K562 (cell line): ENCODE data around the gene ZFP36. TPM values are rescaled to one million over a fixed set of nuclear protein-coding genes. Genes with fewer than 3 reads are reported as not detected.
A peak's percentile ranks its signal among the peaks of the same experiment; 100 is the strongest.

Source experiments
- ATF7 ChIP-seq: fragments of 450-650 bp; IDR thresholded peaks from 2 replicates; pipeline ENCODE4 v1.7.1; 2014; ENCODE audit warnings: mild to moderate bottlenecking, moderate library complexity
- BRCA1 ChIP-seq, 2 experiments: fragments of 450-650 bp in 1 of 2; sonication (generic) in 1 of 2; formaldehyde crosslinking in 1 of 2; IDR thresholded peaks; 2 replicates each; pipeline versions ENCODE4 v1.5.0 to v1.6.1; 2017 to 2020; ENCODE audit warnings: mild to moderate bottlenecking in 1 of 2, missing genetic modification reagents in 1 of 2
- CBX2 ChIP-seq: fragments of 200-600 bp; sonication (generic); IDR thresholded peaks from one replicate; pipeline ENCODE4 v1.6.1; 2012; ENCODE audit warnings: mild to moderate bottlenecking, low read length, inconsistent platforms; ENCODE audit not compliant: insufficient read depth, poor library complexity, severe bottlenecking
- E2F5 ChIP-seq: sonication (generic); formaldehyde crosslinking; IDR thresholded peaks from 2 replicates; pipeline ENCODE4 v1.8.0; 2022; ENCODE audit warnings: mild to moderate bottlenecking, missing genetic modification reagents
- EHMT2 ChIP-seq: fragments of 450-650 bp; IDR thresholded peaks from 2 replicates; pipeline ENCODE4 v1.6.1; 2018; ENCODE audit warnings: antibody characterized with exemption
- FOXO4 ChIP-seq: fragments of 450-650 bp; formaldehyde crosslinking; IDR thresholded peaks from 2 replicates; pipeline ENCODE4 v1.4.0; 2020; ENCODE audit warnings: mild to moderate bottlenecking, moderate library complexity
- ID3 ChIP-seq, 2 experiments: fragments of 250-450 bp in 1 of 2; fragments of 450-650 bp in 1 of 2; sonication (Bioruptor Pico) in 1 of 2; IDR thresholded peaks; 2 replicates each; pipeline versions ENCODE4 v1.6.1 to v1.8.0; 2016 to 2021; ENCODE audit warnings: mild to moderate bottlenecking in 2 of 2, moderate library complexity in 2 of 2, missing compliant biosample characterization in 1 of 2, missing genetic modification characterization in 1 of 2
- KAT8 ChIP-seq: fragments of 450-650 bp; IDR thresholded peaks from 2 replicates; pipeline ENCODE4 v1.6.1; 2016; ENCODE audit warnings: low read depth, mild to moderate bottlenecking
- NELFE ChIP-seq: IDR thresholded peaks from 2 replicates; pipeline ENCODE4 v1.6.1; 2011; ENCODE audit warnings: mild to moderate bottlenecking; ENCODE audit not compliant: insufficient read depth, insufficient read length
- POU5F1 ChIP-seq: fragments of 150-350 bp; IDR thresholded peaks from 2 replicates; pipeline ENCODE4 v1.6.1; 2014; ENCODE audit warnings: borderline replicate concordance, low read length, low read depth, mild to moderate bottlenecking; ENCODE audit not compliant: partially characterized antibody
- TRIM24 ChIP-seq, 2 experiments: fragments of 450-650 bp; IDR thresholded peaks; 2 replicates each; pipeline ENCODE4 v1.6.1; 2016
- U2AF2 ChIP-seq: fragments of 200-400 bp; formaldehyde crosslinking; optimal IDR thresholded peaks from 2 replicates; pipeline ENCODE3; 2017; ENCODE audit warnings: low read depth, mild to moderate bottlenecking, low read length
- ZBTB11 ChIP-seq, 3 experiments: fragments of 200-800 bp in 1 of 3; fragments of 250-450 bp in 1 of 3; fragments of 450-650 bp in 1 of 3; sonication (Bioruptor Pico) in 1 of 3; sonication (Bioruptor generic) in 1 of 3; formaldehyde crosslinking in 1 of 3; IDR thresholded peaks; 2 replicates each; pipeline versions ENCODE4 v1.6.1 to v1.8.0; 2016 to 2022; ENCODE audit warnings: mild to moderate bottlenecking in 2 of 3, missing genetic modification characterization in 2 of 3, missing compliant biosample characterization in 1 of 3, moderate library complexity in 1 of 3
- ZNF449 ChIP-seq: fragments of 250-450 bp; sonication (Bioruptor Pico); IDR thresholded peaks from 2 replicates; pipeline ENCODE4 v1.8.0; 2022; ENCODE audit warnings: moderate library complexity, mild to moderate bottlenecking, inconsistent platforms
- ZNF589 ChIP-seq: fragments of 200-800 bp; sonication (Bioruptor generic); IDR thresholded peaks from 2 replicates; pipeline ENCODE4 v1.6.1; 2016; ENCODE audit warnings: low read depth, missing genetic modification characterization, missing compliant biosample characterization
- polyA plus RNA-seq, 8 experiments: library from polyadenylated mRNA; depleted of rRNA in 4 of 8; stranded (reverse) in 5 of 8; unstranded in 3 of 8; fragments of >200 nt; fragmentation: Nextera tagmentation in 2 of 8; fragmentation: Illumina TruSeq in 1 of 8; extraction: Ambion mirVana in 2 of 8; extraction: Trizol in 1 of 8; gene quantifications; 2 replicates each; pipeline versions ENCODE4 v1.2.1 to v1.2.3, GENCODE V29; 2011 to 2014; ENCODE audit warnings: inconsistent platforms in 1 of 8, missing spikeins in 1 of 8
- total RNA-seq, 7 experiments: library from RNA; depleted of rRNA in 6 of 7; stranded (reverse); fragments of >200 nt in 6 of 7; fragmentation: Illumina TruSeq in 2 of 7; extraction: Trizol in 2 of 7; gene quantifications; 2 replicates each; pipeline versions ENCODE4 v1.2.1 to v1.2.3, GENCODE V29; 2011 to 2021; ENCODE audit warnings: low replicate concordance in 1 of 7
- TF ChIP-seq, protein P1 (sequence below): IDR thresholded peaks from 3 replicates; pipeline ENCODE4 v1.6.1; 2011; ENCODE audit warnings: borderline replicate concordance, mild to moderate bottlenecking; ENCODE audit not compliant: insufficient read length, insufficient read depth

ZFP36 gene
- total and polyA plus RNA-seq, 9 of the 15 experiments (the other 6 are each of a cell fraction or from before 2014, with no cell fraction given) = 1.0 to 20.1 (median 3.5) TPM

GRCh38 chr19:39435499-39436349 is 29.1 kb downstream of the ZFP36 start, which contains the start of gene RPS16 (continued):
- TF ChIP-seq ZBTB11 (CRISPR knock-in tag; IDR thresholded peaks at IDR 0.05) = peak in 1 of 3 experiments; percentile 74; a peak in 1 of 6 replicates
- TF ChIP-seq U2AF2 = no peak
- no peak for TF ChIP-seq KAT8
- no peak for TF ChIP-seq BRCA1 (IDR thresholded peaks at IDR 0.05)
- no peak for TF ChIP-seq BRCA1 (CRISPR knock-in tag; IDR thresholded peaks at IDR 0.05)
- no peak for TF ChIP-seq CBX2
- TF ChIP-seq E2F5 (CRISPR knock-in tag) = peak; percentile 81; the same call in 1 of the 2 replicates
- TF ChIP-seq ZNF589 = peak; percentile 38; the same call in 1 of the 2 replicates
- peak; percentile 78 for TF ChIP-seq NELFE
- TF ChIP-seq, protein P1, sequence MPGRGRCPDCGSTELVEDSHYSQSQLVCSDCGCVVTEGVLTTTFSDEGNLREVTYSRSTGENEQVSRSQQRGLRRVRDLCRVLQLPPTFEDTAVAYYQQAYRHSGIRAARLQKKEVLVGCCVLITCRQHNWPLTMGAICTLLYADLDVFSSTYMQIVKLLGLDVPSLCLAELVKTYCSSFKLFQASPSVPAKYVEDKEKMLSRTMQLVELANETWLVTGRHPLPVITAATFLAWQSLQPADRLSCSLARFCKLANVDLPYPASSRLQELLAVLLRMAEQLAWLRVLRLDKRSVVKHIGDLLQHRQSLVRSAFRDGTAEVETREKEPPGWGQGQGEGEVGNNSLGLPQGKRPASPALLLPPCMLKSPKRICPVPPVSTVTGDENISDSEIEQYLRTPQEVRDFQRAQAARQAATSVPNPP = no peak
- TF ChIP-seq ATF7 = peak; percentile 85
- TF ChIP-seq EHMT2 = no peak
- no peak for TF ChIP-seq ZNF449 (CRISPR knock-in tag)
- peak; percentile 7 for TF ChIP-seq POU5F1
- TF ChIP-seq TRIM24 (IDR thresholded peaks at IDR 0.05) = no peak
- TF ChIP-seq ID3 (CRISPR knock-in tag; IDR thresholded peaks at IDR 0.05) = no peak
- no peak for TF ChIP-seq ID3 (tag; IDR thresholded peaks at IDR 0.05)
- no peak for TF ChIP-seq FOXO4 (CRISPR knock-in tag)
